DMS153 treated with DMSO at 0.1 percent for 48 hours (cell line): ENCODE data around the gene TNS1.

ENCODE experiments used
- DNase-seq: peaks from one replicate; lab custom pipeline; 2025; ENCODE audit not compliant: unreplicated experiment; lab: John Stamatoyannopoulos, UW

Gene TNS1

GRCh38 chr2:218017211-218018053 lies 14.6 kb upstream of the TNS1 start:
- DNase-seq = no peak

GRCh38 chr2:218016810-218017209 lies 14.0 kb upstream of the TNS1 start:
- DNase-seq = no peak

GRCh38 chr2:218015586-218016521 lies 13.1 kb upstream of the TNS1 start:
- DNase-seq = no peak

DNA sequence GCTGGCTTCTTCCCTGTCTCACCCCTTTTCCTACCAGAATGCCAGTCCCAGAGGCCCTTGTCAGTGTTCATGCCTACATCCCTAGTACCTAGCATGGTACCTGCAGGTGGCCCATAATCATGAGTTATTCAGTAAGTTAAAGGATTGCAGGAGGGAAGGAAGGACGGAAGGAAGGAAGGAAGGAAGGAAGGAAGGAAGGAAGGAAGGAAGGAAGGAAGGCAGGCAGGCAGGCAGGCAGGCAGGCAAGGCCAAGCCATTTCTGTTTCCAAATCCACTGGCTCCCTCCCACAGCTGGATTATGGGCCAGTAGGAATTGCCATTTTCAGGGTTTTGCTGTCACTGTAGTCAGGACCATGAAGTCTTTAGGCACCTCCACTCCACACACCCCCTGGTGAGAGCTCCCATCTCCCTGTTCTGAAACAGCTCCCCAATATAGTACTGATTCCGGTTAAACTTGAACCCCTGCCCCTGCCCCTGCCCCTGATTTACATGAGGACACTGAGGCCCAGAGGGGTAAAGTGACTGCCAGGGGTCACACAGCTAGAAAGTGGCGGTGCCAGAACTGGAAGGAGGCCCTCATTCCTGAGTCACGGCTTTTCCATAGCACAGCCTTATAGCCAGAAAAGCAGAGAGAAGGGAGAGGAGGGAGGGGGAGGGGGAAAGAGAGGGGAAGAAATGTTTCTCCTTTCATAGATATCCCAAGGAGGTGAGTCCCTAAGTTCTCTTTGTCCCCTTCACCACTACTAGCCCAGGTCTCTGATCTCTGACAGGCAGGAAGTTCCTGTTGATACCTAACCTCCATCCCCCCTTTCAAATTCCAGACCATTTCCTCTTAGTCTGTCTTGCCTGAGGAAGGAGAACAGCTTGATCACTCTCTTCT lies 12.2 kb upstream of the TNS1 start:
- no peak for DNase-seq

DNA sequence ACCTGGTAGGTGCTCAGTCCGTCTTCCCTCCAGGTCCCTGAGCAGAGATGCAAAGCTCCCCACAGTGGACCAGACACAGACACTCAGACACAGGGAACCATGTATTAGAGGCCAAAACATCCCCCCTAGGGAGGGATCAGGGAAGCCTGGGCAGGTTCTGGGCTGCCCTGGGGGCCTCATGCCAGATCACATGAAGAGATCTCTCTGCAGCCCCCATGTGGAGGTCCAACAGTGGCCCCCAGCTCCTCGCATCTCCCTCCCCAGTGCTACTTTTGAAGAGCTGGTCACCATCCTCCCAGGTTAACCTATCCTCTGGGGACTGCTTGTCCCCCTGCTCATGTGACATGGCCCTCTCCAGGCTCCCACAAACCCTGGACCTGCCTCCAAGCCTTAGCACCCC lies 10.5 kb upstream of the TNS1 start:
- no peak for DNase-seq

GRCh38 chr2:218012284-218012683 lies 9.5 kb upstream of the TNS1 start:
- DNase-seq = no peak

- no peak for DNase-seq
Measured at GRCh38 chr2:218011653-218012040, 8.9 kb upstream of the TNS1 start.

DNA sequence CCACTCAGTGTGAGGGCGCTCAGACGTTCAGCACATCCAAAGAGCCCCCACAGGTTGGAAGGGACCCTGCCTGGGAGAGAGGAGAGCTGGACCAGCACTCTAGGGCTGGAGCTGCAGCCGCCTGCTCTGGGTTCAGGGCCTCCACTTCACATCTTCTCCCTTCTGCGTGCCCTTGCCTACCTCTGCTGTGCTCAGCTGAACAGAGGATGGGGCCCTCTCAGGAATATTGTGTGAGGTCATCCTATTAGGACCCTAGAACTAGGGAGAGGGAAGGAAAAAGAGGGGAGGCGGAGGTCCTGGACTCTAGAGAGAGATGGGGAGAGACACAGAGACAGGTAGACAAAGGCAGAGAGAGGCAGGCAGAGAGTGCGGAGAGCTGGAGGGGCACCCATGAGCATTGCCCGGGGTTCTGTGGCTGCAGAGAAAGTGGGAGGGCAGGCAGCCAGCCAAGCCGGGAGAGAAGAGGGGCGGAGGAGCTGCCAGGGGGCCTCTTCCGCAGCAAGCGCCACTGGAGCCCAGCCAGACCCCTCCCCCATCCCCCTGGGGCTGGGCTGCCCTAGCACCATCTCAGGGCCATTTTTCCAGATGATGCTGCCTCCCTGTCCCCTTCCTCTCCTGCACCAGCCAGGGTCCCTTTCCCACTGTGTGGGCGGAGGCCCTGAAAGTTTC lies 8.3 kb upstream of the TNS1 start:
- DNase-seq = no peak

GRCh38 chr2:218010140-218010983 lies 7.6 kb upstream of the TNS1 start:
- DNase-seq = peak; percentile 12

DNA sequence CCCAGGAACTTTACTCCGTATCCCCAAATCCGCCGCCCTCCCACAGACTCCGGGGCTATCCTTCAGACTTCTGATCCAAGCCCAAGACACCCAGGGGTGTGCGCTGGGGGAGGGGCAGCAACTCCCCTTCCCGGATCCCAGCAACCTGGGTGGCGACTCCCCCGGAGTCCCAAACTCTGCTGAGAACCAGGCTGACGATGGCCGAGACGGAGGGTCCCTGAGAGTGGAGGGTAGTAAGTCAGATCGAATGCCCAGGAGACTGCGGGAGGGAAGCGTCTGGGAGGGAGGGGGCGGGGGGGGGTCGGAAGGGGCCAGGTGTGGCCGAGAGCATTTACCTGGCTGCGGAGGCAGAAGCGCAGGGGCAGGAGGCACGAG lies 7.0 kb upstream of the TNS1 start:
- no peak for DNase-seq

DNA sequence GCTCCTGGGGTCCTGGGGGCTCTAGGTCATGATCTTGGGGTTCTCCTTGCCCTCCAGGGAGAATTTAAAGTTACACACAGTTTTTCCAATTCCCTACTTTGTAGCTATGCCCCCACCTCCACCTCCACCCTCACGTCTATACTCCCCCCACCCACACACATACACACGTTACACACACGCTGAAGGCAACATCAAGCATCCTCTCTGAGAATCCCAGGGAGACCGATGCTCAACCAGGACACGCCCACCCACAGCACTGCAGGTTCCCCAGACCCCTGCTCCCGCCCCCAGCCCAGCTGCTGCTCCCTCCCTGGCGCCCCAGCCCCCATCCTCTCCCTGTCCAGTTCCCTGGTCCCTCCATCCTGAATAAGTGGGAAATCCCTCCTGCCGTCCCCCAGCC lies 6.4 kb upstream of the TNS1 start:
- DNase-seq = no peak

DNA sequence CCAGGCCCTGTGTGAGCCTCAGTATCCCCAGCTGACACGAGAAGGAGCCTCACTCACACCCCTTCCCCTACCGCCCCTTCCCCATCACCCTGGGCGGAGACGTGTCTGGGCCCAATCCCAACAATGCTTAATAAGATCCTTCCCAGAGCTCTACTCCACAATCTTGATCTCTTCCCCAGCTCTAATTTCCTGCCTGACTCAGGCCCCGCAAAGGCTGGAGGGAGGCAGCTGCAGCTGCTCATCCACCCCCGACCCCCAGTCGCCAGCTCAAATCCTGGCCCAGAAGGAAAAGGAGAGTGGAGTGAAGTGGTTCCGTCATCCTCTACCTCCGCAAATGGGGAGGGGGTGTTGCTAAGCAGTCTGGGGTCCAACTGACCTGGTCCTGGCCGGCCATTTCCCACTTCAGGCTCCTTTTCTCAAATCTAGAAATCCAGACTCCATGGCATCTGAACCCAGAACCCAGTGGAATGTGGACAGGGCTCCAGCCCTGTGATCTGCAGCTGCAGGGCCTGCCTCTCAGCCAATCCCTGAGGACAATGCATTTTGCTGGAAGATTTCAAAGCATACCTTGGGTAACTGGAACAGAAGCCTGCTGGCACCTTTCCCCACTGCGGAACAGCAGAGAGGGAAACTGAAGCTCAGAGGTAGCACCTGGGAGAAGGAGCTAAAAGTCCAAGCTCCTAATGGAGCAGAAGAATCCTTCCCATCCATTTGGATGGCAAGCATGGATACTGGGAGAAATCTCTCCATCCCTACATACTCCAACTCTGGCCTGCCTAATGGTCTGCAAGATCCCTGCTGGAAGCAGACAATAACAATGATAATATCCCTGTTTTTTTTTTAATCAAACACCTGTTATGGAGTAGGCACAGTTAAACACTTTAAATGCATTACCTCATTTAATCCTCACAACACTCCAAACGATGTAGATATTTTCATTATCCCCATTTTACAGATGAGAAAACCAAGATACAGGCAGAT lies 5.6 kb upstream of the TNS1 start:
- no peak for DNase-seq

DNA sequence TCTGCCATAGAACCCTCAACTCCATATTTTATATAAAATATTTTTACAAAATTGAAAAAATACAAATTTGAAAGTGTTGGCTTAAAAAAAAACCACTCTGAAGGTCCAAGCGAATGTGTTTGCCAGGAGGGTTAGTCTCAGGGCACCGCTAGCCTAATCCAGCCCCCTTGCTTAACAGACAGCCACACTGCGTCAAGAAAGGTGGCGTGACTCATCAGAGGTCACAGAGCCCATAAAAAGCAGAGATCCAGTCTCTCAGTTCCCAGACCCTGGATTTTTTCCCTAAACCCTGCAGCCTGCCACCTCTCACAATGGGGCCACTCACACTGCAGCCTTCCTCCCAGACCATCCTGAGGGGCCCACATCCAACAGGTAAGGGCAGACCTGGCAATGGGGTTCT lies 3.9 kb upstream of the TNS1 start:
- no peak for DNase-seq

- no peak for DNase-seq
Measured at GRCh38 chr2:218005486-218005885, 2.7 kb upstream of the TNS1 start.

GRCh38 chr2:218005028-218005427 lies 2.2 kb upstream of the TNS1 start:
- DNase-seq = no peak

DNA sequence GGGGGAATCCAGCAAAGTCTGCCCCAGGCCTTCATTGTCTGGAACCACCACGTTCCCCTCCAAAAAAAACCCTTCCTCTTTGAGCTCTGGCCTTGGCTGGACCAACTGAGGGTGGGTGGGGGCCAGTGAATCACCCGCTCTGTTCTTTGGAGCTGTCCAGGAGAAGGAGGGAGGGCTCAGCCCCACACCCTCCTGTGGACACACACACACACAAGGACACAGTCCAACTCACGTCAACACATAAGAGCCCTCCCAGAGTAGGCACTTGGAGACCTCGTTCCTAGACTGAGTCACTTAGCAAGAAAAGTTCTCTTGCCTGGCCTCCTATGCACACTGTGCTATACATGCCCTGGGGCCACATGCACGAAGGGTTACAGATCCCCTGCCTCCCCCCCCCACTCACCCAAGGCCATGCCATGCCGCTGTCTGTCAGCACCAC lies 1.2 kb upstream of the TNS1 start:
- DNase-seq = no peak

GRCh38 chr2:218003281-218003944 lies 618 bp upstream of the TNS1 start:
- no peak for DNase-seq
